Ramos (cell line): ENCODE measurements around the gene GPR61.

Experiments
- in situ Hi-C: fragments of 300-500 bp; cut with MboI; formaldehyde crosslinking; loops from one replicate; pipeline ENCODE4 v1.14.3; 2022; ENCODE audit warnings: low sequenced_read_pairs; ENCODE audit not compliant: unreplicated experiment

Gene GPR61

GRCh38 chr1:109508001-109508872 is 31.4 kb upstream of the GPR61 start:
- in situ Hi-C loops, result no loop called here

- in situ Hi-C loops, result no loop called here
Measured at GRCh38 chr1:109508873-109509175, 30.8 kb upstream of the GPR61 start.

GRCh38 chr1:109509176-109510134 is 30.2 kb upstream of the GPR61 start, which contains the start of gene AMIGO1:
AMIGO1 (minus strand) TSS chr1:109509727; CDS start chr1:109508912, 815 bp downstream.
- in situ Hi-C loops, result no loop called here

- in situ Hi-C loops, result no loop called here
Measured at GRCh38 chr1:109513110-109513710, 26.5 kb upstream of the GPR61 start.

GRCh38 chr1:109514846-109515245 is 24.8 kb upstream of the GPR61 start:
- in situ Hi-C loops, result no loop called here

GRCh38 chr1:109516872-109517271 is 22.8 kb upstream of the GPR61 start:
- in situ Hi-C loops, result no loop called here

GRCh38 chr1:109517337-109517736 is 22.3 kb upstream of the GPR61 start:
- in situ Hi-C loops, result no loop called here

- in situ Hi-C loops, result no loop called here
Measured at GRCh38 chr1:109521002-109521951, 18.4 kb upstream of the GPR61 start.

- in situ Hi-C loops, result no loop called here
Measured at GRCh38 chr1:109522026-109522425, 17.6 kb upstream of the GPR61 start.

GRCh38 chr1:109523706-109524105 is 16.0 kb upstream of the GPR61 start:
- in situ Hi-C loops, result no loop called here

GRCh38 chr1:109527098-109527811 is 12.4 kb upstream of the GPR61 start:
- in situ Hi-C loops, result no loop called here

- in situ Hi-C loops, result no loop called here
Measured at GRCh38 chr1:109527846-109528695, 11.6 kb upstream of the GPR61 start.

GRCh38 chr1:109528712-109529111 is 11.0 kb upstream of the GPR61 start:
- in situ Hi-C loops, result no loop called here

GRCh38 chr1:109529881-109530456 is 9.7 kb upstream of the GPR61 start:
- in situ Hi-C loops, result loop anchor here (5.0 kb wide), 2 partner anchors 33 to 263 kb away; no protein-coding TSS in a partner anchor

- in situ Hi-C loops, result loop anchor here (5.0 kb wide), 2 partner anchors 33 to 263 kb away; no protein-coding TSS in a partner anchor
Measured at GRCh38 chr1:109530457-109531087, 9.1 kb upstream of the GPR61 start.

GRCh38 chr1:109531380-109531779 is 8.3 kb upstream of the GPR61 start:
- in situ Hi-C loops, result loop anchor here (5.0 kb wide), 2 partner anchors 34 to 264 kb away; no protein-coding TSS in a partner anchor

- in situ Hi-C loops, result loop anchor here (5.0 kb wide), 2 partner anchors 35 to 265 kb away; no protein-coding TSS in a partner anchor
Measured at GRCh38 chr1:109531826-109532364, 7.8 kb upstream of the GPR61 start.
